ENCODE results near the gene GALNT17. TPM values are rescaled to one million over a fixed set of nuclear protein-coding genes. Genes with fewer than 3 reads are reported as not detected.

The GALNT17 gene
- total RNA-seq, 1 donor from 2014 or later, result 2.2 TPM

DNA sequence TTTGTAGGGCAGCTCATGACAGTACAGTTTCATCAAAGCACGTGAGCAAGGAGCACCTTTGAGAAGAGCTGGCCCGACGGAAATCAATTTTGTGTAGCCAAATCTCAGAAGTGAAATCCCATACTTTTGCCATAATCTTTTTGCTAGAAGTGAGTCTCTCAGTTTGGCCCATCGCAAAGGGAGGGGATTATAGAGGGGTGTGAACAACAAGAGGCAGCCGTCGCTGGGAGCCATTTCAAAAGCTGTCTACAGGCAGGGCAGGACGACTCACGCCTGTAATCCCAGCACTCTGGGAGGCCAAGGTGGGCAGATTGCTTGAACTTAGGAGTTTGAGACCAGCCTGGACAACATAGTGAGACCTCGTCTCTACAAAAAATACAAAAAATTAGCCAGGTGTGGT, 599.8 kb downstream of the GALNT17 start:
- DNase-seq (ENCODE audit: low spot score), result no peak

GRCh38 chr7:71733107-71733870, 601.3 kb downstream of the GALNT17 start:
- peak; percentile 93 for DNase-seq (ENCODE audit: low spot score)

DNA sequence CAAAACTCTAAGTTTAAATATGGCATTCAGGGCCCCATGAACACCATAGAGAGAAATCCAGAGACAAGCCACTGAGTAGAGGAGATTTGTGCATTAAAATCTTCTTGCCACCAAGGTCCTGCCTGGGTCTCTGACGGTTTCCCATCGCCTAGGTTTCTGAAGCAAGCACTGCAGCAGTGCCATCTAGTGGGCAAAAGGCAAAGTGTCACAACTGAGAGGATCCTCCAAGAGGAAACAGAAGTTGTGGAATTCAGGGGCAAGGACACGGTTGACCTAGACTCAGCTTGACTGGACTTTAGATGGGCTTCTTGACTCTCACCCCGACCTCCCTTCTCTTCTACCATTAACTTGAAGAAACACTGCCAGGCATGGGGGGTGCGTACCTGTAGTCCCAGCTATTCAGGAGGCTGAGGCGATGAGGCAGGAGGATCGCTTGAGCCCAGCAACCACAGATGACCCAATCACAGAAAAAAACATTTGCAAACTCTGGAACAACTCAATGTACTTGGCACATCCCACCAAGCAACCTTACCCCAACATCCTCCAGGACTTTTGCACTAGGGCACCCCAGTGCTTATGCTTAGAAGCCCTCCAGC, 604.1 kb downstream of the GALNT17 start:
- peak; percentile 74 for DNase-seq (ENCODE audit: low spot score)

DNA sequence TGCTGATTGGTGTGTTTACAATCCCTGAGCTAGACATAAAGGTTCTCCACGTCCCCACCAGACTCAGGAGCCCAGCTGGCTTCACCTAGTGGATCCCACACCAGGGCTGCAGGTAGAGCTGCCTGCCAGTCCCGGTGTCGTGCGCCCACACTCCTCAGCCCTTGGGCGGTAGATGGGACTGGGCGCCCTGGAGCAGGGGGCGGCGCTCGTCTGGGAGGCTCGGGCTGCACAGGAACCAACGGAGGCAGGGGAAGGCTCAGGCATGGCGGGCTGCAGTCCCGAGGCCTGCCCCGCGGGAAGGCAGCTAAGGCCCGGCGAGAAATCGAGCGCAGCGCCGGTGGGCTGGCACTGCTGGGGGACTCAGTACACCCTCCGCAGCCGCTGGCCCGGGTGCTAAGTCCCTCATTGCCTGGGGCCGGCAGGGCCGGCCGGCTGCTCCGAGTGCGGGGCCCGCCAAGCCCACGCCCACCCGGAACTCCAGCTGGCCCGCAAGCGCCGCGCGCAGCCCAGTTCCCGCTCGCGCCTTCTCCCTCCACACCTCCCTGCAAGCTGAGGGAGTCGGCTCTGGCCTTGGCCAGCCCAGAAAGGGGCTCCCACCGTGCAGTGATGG, 606.1 kb downstream of the GALNT17 start:
- DNase-seq (ENCODE audit: low spot score), result peak; percentile 82

DNA sequence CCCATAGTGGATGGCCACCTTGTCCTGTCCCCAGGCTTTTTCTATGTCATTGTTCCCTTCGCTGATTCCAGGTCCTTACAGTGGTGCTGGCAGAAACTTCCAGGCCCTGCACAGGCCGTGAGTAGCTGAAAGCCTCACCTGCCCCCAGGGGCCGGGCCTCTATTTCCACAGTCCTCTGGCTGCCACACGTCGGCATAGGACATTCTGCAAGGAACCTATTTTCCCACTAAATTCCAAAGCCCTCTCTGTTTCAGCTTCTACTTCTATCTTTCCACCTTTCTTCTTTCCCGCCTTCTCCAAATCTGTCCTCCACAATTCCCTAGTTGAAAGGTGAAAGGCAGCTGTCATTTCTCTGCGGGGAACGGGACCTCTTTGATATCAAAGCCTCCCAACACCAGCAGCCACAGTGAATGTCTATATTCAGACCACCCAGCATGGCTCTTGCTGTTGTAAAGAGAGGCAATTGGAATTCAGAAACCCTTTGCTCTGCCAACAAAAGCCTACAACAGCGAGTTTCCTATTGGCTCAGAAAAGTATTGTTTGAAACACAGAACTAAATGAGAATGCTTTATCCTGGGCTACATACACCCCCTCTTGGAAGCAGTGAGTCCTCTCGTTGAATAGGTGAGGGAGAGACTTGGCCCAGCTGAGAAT, 607.7 kb downstream of the GALNT17 start:
- DNase-seq (ENCODE audit: low spot score), result peak; percentile 84

DNA sequence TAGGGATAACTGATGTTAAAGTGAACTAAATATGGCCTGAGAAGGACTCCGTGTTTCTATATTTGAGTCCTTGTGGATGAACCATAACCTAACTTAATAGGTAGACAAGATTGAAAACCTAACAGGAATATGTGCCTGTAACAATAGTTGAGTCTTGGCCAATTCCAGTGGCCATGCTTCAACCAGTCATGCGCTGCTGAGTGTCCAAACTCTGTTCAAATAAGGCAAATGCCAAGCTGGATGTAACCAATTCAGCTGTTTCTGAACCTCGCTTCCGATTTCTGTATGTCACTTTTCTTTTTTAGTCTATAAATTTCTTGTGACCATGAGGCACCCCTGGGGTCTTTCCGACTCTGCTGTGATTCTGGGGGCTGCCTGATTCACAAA, 608.2 kb downstream of the GALNT17 start:
- no peak for DNase-seq (ENCODE audit: low spot score)

DNA sequence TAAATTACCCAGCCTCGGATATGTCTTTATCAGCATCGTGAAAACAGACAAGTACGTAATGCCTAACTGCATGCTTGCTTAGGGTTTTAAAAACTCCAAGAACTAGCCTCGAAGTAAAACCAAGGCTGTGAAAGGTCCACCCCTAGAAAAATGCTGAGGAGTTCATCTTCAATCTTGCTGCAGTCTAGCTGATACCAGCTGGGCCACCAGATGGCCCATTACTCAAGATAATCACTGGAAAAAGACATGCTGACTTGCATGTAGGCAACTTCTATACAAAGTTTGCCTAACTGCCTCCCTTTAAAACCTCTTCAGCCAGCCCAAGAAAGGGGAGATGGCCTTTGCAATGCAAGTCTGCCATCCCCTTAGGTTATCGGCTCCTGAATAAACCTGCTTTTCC, 614.1 kb downstream of the GALNT17 start:
- no peak for DNase-seq (ENCODE audit: low spot score)

DNA sequence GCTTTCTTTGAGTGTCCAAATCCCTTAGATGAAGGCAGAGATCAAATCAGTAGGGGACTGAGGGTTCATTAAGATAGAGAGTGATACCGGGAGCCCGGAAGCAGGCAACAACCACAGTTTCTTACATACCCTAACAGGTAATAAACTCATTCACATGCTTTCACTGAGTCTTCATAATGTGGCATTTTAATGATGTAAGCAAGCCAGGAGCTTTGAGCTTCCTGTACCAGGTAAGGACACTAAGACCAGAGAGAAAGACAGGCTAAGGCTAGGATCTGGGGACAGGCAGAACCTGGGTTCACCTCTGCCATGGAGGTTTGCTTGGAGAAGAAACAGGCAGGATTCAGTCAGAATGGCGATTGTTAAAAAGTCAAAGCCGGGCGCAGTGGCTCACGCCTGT, 618.3 kb downstream of the GALNT17 start:
- no peak for DNase-seq (ENCODE audit: low spot score)

GRCh38 chr7:71752171-71752935, 620.4 kb downstream of the GALNT17 start:
- DNase-seq (ENCODE audit: low spot score), result no peak

DNA sequence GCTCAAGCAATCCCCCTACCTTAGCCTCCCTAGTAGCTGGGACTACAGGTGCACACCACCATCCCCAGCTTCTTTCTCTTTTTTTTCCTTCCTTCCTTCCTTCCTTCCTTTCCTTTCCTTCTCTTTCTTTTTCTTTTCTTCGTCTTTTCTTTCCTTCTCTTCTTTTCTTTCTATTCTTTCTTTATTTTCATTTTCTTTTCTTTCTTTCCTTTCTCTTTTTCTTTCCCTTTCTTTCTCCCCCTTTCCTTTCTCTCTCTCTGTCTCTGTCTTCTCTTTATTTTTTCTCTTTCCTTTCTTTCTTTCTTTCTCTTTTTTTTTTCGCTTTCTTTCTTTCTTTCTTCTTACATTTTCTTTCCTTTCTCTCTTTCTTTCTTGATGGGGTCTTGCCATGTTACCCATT, 621.3 kb downstream of the GALNT17 start:
- DNase-seq (ENCODE audit: low spot score), result no peak

- DNase-seq (ENCODE audit: low spot score), result peak; percentile 39
Measured at GRCh38 chr7:71753956-71754664, 622.2 kb downstream of the GALNT17 start.

DNA sequence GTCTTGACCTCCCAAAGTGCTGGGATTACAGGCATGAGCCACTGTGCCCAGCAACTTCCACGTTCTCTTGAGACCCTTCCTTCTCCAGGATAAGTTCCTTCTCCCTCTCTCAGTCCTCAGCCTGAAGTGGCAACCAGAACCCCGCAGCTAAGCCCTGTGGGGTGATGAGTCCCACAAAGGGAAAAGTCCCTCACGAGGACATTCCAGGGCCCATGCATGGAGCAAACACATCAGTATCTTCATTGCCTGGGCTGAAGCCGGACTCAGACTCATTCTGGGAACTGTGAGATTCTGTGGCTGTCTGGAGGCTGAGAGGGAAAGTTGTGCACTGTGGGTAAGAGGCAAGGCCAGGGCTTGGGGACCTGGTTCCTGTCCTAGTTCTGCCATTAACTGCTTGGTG, 622.9 kb downstream of the GALNT17 start:
- no peak for DNase-seq (ENCODE audit: low spot score)

DNA sequence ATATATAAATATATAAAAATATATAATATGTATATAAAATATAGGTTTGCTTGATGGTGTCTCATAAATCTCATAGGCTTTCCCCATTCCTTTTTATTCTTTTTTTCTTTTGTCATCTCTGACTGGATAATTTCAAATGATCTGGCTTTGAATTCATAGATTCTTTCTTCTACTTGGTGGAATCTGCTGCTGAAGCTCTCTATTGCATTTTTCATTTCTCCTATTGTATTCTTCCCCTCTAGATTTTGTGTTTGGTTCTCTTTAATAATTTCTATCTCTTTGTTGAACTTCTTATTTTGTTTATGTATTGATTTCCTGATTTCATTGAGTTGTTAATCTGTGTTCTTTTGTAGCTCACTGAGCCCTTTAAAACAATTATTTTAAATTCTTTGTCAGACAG, 629.4 kb downstream of the GALNT17 start:
- DNase-seq (ENCODE audit: low spot score), result no peak

Small RNA genes within 50 kb of the gene (microRNA-seq; reads per million reads assigned to microRNA genes)
- gene MIR3914-1 (ENCODE audit: borderline number of aligned reads) (not detected), gene MIR3914-2 (ENCODE audit: borderline number of aligned reads) (not detected)

Data from mesenteric fat pad (tissue), 1 donor.